Measurements from ENCODE around the gene CABLES1.
"Not testable (repeated sequence)": the region's sequence is repeated elsewhere in the genome, so short reads cannot be mapped to it uniquely, and the experiment has no call there.

CABLES1 gene

GRCh38 chr18:23134780-23135549 lies at the start of gene CABLES1:
Gene CABLES1 (plus strand): TSS chr18:23135485. CDS start chr18:23135763, 278 bp downstream.
- peak; percentile 77 for DNase-seq (ENCODE audit: low spot score)

GRCh38 chr18:23087352-23087751 lies 47.9 kb upstream of the CABLES1 start:
- no peak for DNase-seq (ENCODE audit: low spot score)

DNA sequence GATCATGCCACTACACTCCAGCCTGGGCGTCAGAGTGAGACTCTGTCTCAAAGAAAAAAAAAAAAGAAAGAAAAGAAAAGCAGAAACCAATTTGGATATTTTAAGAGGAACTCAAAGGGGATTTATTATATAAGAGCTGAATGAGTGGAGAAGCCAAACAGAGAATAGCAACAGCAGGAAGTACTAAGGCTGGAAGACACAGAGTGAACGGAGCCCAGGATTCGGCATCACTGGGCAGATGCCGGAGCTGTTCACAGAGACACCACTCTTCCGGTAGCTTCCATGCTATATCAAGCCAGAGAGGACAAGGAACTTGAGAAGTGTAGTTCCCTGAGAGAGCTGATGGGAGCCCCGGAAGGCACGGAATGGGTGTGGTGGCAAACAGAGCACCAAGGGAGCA lies 47.0 kb upstream of the CABLES1 start:
- DNase-seq (ENCODE audit: low spot score), result no peak

DNA sequence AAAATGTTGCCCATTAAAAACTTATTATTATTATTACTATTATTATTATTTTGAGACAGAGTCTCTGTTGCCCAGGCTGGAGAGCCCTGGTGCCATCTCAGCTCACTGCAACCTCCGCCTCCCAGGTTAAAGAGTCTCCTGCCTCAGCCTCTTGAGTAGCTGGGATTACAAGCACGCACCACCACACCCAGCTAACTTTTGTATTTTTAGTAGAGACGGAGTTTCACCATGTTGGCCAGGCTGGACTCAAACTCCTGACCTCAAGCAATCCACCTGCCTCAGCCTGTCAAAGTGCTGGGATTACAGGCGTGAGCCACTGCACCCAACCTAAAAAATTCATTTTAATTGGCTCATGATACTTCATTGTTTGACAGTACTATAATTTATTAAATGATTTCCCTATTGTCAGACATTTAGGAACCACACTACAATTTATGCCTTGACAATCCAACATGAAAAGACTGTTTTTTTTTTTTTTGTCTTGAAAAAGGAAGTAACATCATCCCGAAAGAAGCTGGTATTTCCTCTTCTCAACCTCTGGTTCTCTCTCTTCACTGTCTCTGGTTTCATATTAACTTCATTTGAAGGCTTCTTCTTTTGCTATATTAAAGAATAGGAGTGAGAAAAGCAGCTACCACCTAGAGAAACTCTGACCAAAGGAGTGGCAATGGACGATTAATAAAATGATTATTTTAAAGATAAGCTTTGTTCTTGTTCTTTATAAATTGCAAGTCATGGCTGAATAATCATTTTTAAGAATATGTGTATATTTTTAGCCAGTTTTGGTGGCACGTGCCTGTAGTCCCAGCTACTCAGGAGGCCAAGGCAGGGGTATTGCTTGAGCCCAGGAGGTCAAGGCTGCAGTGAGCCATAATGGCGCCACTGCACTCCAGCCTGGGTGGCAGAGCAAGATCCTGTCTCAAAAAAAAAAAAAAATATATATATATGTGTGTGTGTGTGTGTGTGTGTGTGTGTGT lies 44.0 kb upstream of the CABLES1 start:
- not testable (repeated sequence) for DNase-seq (ENCODE audit: low spot score)

DNA sequence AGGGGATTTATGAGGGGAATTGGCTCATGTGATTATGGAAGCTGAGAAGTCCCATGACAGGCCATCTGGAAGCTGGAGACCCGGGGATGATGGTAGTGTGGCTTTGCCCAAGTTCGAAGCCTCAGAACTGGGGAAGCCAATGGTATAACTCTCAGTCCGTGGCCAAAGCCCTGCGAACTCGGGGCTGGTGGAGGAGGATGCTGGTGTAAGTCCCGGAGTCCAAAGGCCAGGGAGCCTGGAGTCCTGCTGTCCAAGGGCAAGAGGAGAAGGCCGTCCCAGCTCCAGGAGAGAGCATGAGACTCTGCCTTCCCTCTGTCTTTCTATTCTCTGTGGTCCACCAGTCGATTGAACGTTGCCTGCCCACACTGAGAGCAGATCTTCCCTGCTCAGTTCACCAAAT lies 43.2 kb upstream of the CABLES1 start:
- DNase-seq (ENCODE audit: low spot score), result no peak

DNA sequence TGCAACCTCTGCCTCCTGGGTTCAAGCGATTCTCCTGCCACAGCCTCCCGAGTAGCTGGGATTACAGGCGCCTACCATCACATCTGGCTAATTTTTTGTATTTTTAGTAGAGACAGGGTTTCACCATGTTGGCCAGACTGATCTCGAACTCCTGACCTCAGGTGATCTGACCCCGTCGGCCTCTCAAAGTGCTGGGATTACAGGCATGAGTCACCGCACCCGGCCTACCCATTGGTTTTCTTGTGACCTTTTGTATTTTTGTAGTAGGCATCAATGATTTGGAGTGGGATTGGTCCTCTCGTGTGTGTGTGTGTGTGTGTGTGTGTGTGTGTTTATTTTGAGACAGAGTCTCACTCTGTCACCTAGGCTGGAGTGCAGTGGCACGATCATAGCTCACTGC lies 42.2 kb upstream of the CABLES1 start:
- DNase-seq (ENCODE audit: low spot score), result not testable (repeated sequence)

DNA sequence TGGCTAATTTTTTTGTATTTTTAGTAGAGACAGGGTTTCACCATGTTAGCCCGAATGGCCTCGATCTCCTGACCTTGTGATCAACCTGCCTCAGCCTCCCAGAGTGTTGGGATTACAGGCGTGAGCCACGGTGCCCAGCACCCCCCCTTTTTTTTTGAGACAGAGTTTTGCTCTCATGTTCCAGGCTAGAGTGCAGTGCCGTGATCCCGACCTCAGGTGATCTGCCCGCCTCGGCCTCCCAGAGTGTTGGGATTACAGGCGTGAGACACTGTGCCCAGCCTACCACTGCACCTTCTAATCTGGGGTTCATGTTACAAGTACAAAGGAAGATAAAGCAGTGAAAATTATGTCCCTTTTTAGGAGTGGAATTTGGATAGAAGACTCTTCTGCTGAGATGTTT lies 41.5 kb upstream of the CABLES1 start:
- no peak for DNase-seq (ENCODE audit: low spot score)

GRCh38 chr18:23094411-23095190 lies 40.7 kb upstream of the CABLES1 start:
- DNase-seq (ENCODE audit: low spot score), result no peak

- no peak for DNase-seq (ENCODE audit: low spot score)
Observed at GRCh38 chr18:23095463-23095862, 39.8 kb upstream of the CABLES1 start.

- not testable (repeated sequence) for DNase-seq (ENCODE audit: low spot score)
Observed at GRCh38 chr18:23097016-23097415, 38.3 kb upstream of the CABLES1 start.

DNA sequence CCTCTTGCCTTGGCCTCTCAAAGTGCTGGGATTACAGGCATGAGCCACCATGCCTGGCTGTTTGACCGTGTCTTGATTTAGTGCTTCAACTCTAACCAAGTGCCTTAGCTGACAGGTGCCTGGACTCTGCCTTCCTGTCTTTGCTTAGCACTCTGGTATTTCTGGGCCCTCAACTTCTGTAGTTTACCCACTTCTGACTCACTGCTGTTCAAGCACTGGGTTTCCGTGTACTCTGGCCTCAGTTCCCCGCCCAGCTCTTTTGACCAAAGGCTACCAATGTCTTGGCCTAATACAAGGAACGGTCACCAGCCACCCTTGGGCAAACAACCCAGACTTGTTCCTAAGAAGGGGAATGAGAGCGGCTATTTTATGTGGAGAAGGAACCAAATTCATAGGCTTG lies 35.7 kb upstream of the CABLES1 start:
- DNase-seq (ENCODE audit: low spot score), result no peak

DNA sequence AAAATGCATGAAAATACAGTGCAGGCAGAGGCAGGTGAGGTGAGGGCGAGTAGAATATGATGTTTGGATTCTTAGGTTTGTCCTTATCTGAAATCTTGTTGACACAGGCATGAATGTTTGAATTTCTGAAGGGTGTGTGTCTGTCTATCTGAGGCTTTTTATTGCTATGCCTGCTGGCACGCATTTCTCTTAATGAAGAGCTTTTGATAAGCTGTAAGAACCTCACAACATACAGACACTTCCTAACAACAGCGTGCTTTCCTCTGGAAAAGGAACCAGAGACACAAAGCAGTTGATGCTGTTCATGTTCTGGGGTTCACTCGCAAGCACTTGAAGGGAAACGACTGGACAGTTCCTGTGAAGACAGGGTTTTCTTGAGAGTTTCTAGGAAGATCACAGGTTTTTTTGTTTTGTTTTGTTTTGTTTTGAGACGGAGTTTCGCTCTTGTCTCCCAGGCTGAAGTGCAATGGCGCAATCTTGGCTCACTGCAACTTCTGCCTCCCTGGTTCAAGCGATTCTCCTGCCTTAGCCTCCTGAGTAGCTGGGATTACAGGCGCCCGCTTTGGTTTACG lies 33.3 kb upstream of the CABLES1 start:
- no peak for DNase-seq (ENCODE audit: low spot score)

- DNase-seq (ENCODE audit: low spot score), result no peak
Observed at GRCh38 chr18:23102493-23103261, 32.6 kb upstream of the CABLES1 start.

DNA sequence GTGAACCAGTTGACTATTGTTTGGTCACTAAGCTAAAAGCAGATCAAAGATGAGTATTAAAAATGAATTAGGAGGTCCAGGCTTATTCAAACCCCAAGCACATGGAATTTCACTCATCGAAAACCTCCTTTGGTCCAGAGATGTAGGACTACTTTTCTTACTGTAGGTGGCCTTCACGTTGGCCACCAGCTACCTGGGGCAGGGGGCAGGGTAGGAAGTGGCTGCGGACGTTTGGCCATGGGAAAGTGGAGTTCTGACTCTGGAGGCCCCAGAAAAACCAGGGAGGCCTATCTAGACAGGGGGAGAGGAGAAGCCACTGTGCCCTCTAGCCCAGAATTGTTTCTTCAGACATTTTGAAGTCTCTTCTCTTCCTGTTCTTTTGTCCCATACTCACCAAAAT lies 31.8 kb upstream of the CABLES1 start:
- no peak for DNase-seq (ENCODE audit: low spot score)

- DNase-seq (ENCODE audit: low spot score), result no peak
Observed at GRCh38 chr18:23105030-23105429, 30.3 kb upstream of the CABLES1 start.

DNA sequence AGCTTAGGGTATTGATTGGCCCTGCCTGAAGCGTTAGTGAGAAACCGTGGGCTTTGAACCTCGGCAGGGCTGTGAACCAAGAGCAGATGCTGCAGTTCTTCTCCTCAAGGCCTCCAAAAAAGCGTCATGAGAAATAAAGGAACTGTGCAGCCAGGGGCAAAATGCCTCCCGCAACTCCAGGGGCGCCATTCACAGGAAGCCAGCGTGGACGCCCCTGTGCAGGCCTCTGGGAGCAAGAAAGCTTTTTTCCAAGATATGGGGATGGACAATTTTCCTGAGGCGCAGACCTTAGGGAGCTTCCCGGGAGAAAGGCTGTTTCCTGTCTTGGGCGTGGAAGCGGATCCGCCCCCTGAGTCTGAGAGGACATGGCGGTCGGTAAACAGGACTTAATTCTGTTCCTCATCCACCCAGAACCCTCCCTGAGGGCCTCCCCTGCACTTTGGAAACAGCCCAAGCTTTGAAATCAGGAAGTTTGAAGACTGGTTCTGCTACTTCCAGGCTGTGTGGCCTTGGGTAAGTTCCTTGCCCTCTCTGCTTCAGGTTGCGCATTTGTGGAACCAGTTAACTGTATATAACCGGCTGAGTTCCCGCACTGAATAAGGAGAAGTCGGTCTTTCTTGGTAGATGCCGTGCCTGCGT lies 29.6 kb upstream of the CABLES1 start:
- no peak for DNase-seq (ENCODE audit: low spot score)

DNA sequence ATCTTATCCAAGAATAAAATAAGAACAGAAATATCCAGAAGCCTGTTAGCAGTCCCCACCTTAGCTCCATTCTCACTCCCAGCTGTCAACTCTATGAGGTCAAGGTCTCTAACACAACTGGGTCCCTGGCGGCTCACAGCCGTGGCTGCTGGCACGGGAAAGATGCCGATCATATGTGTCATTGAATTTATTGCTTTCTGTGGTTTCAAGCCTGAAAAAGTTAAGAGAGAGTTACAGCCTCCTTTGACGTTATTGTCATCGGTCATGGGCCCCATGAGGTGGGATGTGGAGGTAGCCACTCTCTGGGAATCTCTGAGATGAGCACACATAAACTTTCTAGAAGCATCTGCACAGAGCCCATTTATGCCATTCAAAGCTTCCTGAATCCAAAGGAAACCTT lies 28.7 kb upstream of the CABLES1 start:
- peak; percentile 39 for DNase-seq (ENCODE audit: low spot score)

- DNase-seq (ENCODE audit: low spot score), result no peak
Observed at GRCh38 chr18:23107718-23108117, 27.6 kb upstream of the CABLES1 start.

DNA sequence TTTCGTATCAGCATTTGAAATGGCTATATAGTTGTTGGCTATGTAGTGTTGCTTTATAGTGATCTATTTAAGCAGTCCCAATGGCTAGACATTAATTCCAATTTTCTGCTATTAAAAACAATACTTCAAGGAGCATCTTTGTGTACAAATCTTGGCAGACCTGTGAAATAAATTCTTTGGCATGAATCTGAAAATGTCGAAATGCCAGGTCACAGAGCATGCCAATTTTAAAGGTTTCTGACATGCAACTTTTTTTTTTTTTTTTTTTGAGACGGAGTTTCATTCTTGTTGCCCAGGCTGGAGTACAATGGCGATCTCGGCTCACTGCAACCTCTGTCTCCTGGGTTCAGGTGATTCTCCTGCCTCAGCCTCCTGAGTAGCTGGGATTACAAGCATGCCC lies 26.8 kb upstream of the CABLES1 start:
- no peak for DNase-seq (ENCODE audit: low spot score)

DNA sequence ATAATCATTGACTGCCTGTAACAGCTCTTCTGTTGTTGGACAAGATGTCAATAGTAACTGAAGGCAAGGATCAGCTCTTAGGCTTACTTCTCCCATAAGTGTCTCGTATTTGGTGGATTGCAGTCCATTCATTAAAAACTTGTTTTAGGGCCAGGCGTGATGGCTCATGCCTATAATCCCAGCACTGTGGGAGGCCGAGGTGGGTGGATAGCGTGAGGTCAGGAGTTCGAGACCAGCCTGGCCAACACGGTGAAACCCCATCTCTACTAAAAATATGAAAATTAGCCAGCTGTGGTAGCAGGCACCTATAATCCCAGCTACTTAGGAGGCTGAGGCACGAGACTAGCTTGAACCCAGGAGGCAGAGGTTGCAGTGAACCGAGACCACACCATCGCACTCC lies 26.1 kb upstream of the CABLES1 start:
- DNase-seq (ENCODE audit: low spot score), result not testable (repeated sequence)

DNA sequence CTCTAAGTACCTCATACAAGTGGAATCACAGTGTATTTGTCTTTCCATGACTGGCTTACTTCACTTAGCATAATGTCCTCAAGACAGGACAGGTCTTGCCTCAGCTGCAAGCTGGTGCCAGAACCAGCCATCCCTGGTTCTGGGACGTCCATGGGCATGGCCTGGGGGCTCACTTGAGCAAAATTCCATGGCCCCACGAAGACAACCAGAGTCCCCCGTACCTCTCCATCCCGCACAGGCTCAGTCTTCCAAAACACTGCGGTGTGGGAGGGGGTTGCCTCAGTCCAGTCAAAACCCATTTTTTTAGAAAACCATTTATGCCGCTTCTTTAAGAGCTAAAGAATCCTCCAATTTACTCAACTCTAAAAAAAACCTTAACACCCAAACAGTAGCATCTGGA lies 21.7 kb upstream of the CABLES1 start:
- DNase-seq (ENCODE audit: low spot score), result no peak

Data from HuH-7.5 (cell line).